Hematopoietic multipotent progenitor cell treated with erythropoietin and hydrocortisone succinate and interleukin-3 and kit ligand, for 8 days (in vitro differentiated cells): ENCODE results near the gene GRPEL1.

ENCODE experiments used
- DNase-seq: peaks from one replicate; pipeline ENCODE4 v3.0.0-alpha.2; 2015

GRPEL1 gene

GRCh38 chr4:7021355-7021754 lies 46.5 kb downstream of the GRPEL1 start:
- no peak for DNase-seq

- no peak for DNase-seq
Measured at GRCh38 chr4:7020856-7021255, 47.0 kb downstream of the GRPEL1 start.

GRCh38 chr4:7020290-7020689 lies 47.6 kb downstream of the GRPEL1 start:
- DNase-seq = no peak

GRCh38 chr4:7019367-7019766 lies 48.5 kb downstream of the GRPEL1 start:
- DNase-seq = no peak

- no peak for DNase-seq
Measured at GRCh38 chr4:7018281-7018680, 49.6 kb downstream of the GRPEL1 start.

GRCh38 chr4:7017446-7018048 lies 50.3 kb downstream of the GRPEL1 start:
- DNase-seq = no peak

GRCh38 chr4:7016512-7016911 lies 51.4 kb downstream of the GRPEL1 start:
- DNase-seq = no peak

- DNase-seq = no peak
Measured at GRCh38 chr4:7016086-7016485, 51.8 kb downstream of the GRPEL1 start.

GRCh38 chr4:7015383-7016035 lies 52.4 kb downstream of the GRPEL1 start:
- no peak for DNase-seq

GRCh38 chr4:7014815-7015214 lies 53.0 kb downstream of the GRPEL1 start:
- no peak for DNase-seq

- no peak for DNase-seq
Measured at GRCh38 chr4:7013175-7013574, 54.7 kb downstream of the GRPEL1 start.

- no peak for DNase-seq
Measured at GRCh38 chr4:7009564-7009963, 58.3 kb downstream of the GRPEL1 start.
